ENCODE data around the gene PRR3. TPM values are rescaled to one million over a fixed set of nuclear protein-coding genes. Genes with fewer than 3 reads are reported as not detected.

PRR3 gene
- total and polyA plus RNA-seq, 2 of the 4 experiments (the other 2 are of a cell fraction), result 7.2 to 17.3 TPM

- intact Hi-C loops (cut with micrococcal nuclease), result no loop called here
- no peak for TF ChIP-seq BHLHE40 (IDR thresholded peaks at IDR 0.05; ENCODE audit: low read depth, low read length)
- TF ChIP-seq RCOR1 (IDR thresholded peaks at IDR 0.05; ENCODE audit: insufficient replicate concordance, low read length), result no peak
- TF ChIP-seq POLR2A (IDR thresholded peaks at IDR 0.05; ENCODE audit: low read depth, low read length), result no peak
- TF ChIP-seq CTCF (conservative IDR thresholded peaks at IDR 0.05; ENCODE audit: low read depth, low read length), result no peak
- no peak for TF ChIP-seq MXI1 (IDR thresholded peaks at IDR 0.05; ENCODE audit: borderline replicate concordance, low read depth, low read length)
- TF ChIP-seq CHD1 (IDR thresholded peaks at IDR 0.05; ENCODE audit: low read depth, low read length), result no peak
- no peak for TF ChIP-seq RFX5 (IDR thresholded peaks at IDR 0.05; ENCODE audit: low read depth, low read length)
- no peak for TF ChIP-seq CEBPB (IDR thresholded peaks at IDR 0.05; ENCODE audit: low read depth, low read length)
- no peak for TF ChIP-seq SMC3 (IDR thresholded peaks at IDR 0.05; ENCODE audit: low read depth, low read length)
- TF ChIP-seq RAD21 (IDR thresholded peaks at IDR 0.05; ENCODE audit: low read length), result no peak
- TF ChIP-seq MAFK (IDR thresholded peaks at IDR 0.05; ENCODE audit: low read depth, low read length), result no peak
- TF ChIP-seq ELK1 (IDR thresholded peaks at IDR 0.05; ENCODE audit: borderline replicate concordance, low read depth, low read length), result no peak
- TF ChIP-seq USF2 (IDR thresholded peaks at IDR 0.05; ENCODE audit: low read depth, low read length), result no peak
- no peak for TF ChIP-seq MAZ (IDR thresholded peaks at IDR 0.05; ENCODE audit: borderline replicate concordance, low read depth, low read length)
- TF ChIP-seq FOS (IDR thresholded peaks at IDR 0.05; ENCODE audit: low read depth, low read length), result no peak
These were observed 44.9 kb downstream of the PRR3 start for GRCh38 chr6:30601815-30602641.

More at GRCh38 chr6:30601815-30602641, 44.9 kb downstream of the PRR3 start:
- H4K20me1 ChIP-seq (ENCODE audit: insufficient read depth, low read length), result peaks cover 58% of the 10 kb centered on the region
- peaks cover 65% of the 10 kb centered on the region for H3K36me3 ChIP-seq (ENCODE audit: control insufficient read depth, insufficient read depth, low read length)
- H3K79me1 ChIP-seq (ENCODE audit: low read depth in 1 of 2, low read length in 2 of 2), result peaks cover 12 to 41% of the 10 kb centered on the region in 2 experiments; a peak in 3 of 4 replicates
- 89% methylated on average over 5 of the region's 39 CpGs; no CpG with 5 or more reads in 1 of the 2 experiments for WGBS, 2 experiments (ENCODE audit: extremely low coverage in 2 of 2, insufficient read length in 1 of 2)
- no peak overlapping the region for H2BK20ac ChIP-seq (ENCODE audit: low read depth, low read length)
- no peak overlapping the region for H3K56ac ChIP-seq (ENCODE audit: extremely low read depth, insufficient read depth, low read length)
- no peak overlapping the region for H3K4ac ChIP-seq (ENCODE audit: low read depth, low read length)
- H2AFZ ChIP-seq (replicated peaks; ENCODE audit: low read length, poor library complexity), result no peak overlapping the region
- no peak overlapping the region for H2BK5ac ChIP-seq (ENCODE audit: low read depth, low read length, poor library complexity, severe bottlenecking)
- no peak overlapping the region for H2BK15ac ChIP-seq (ENCODE audit: low read depth, low read length)
- no peaks in the 10 kb centered on the region for H3K27me3 ChIP-seq (ENCODE audit: control insufficient read depth, insufficient read depth, low read length)
- H3K9ac ChIP-seq (ENCODE audit: low read depth, low read length), result no peak overlapping the region
- no peak overlapping the region for H4K5ac ChIP-seq (ENCODE audit: low read depth, low read length)
- no peak overlapping the region for H4K8ac ChIP-seq (ENCODE audit: low read depth in 2 of 2, low read length in 2 of 2)
- in situ Hi-C loops (cut with MboI; ENCODE audit: low sequenced_read_pairs), result no loop called here
- no peak overlapping the region for H3K4me3 ChIP-seq (ENCODE audit: insufficient read depth, low read depth, low read length)
- no peak overlapping the region for H3K4me2 ChIP-seq (ENCODE audit: low read depth, low read length)
- H3K18ac ChIP-seq (ENCODE audit: low read depth, low read length), result no peak overlapping the region
- H2AK5ac ChIP-seq (ENCODE audit: low read depth, low read length), result no peak overlapping the region
- no TSS peak for BruUV-seq (replicated peaks)
- ATAC-seq (ENCODE audit: low read depth) (no peak), DNase-seq (no peak)
- H3K4me1 ChIP-seq (ENCODE audit: control insufficient read depth, insufficient read depth, low read length), result no peaks in the 10 kb centered on the region
- ChIA-PET POLR2A (ENCODE audit: unreplicated experiment) (interaction anchor here (2.2 kb wide), 1 partner anchor 13 kb away, joined by 8 read pairs; no protein-coding TSS in a partner anchor), CTCF (no interaction called here)
- no peak overlapping the region for H3K27ac ChIP-seq (ENCODE audit: insufficient read depth, low read length)
- no peak overlapping the region for H3K14ac ChIP-seq (replicated peaks; ENCODE audit: low read depth, low read length)
- H2BK120ac ChIP-seq (ENCODE audit: low read depth, low read length), result no peak overlapping the region
- H3K9me1 ChIP-seq (ENCODE audit: insufficient read depth, low read length), result 0 out of 2 replicates have a peak, but pooled peaks cover 5% of the 10 kb centered on the region
- H3K23ac ChIP-seq (ENCODE audit: low read depth, low read length), result no peak overlapping the region
- dilution Hi-C loops (cut with HindIII; ENCODE audit: low sequenced_read_pairs, unreplicated experiment), result no loop called here
- no peaks in the 10 kb centered on the region for H3K9me3 ChIP-seq (ENCODE audit: control insufficient read depth, insufficient read depth, low read length)
- H2AK9ac ChIP-seq (replicated peaks; ENCODE audit: low read depth, low read length, poor library complexity), result no peak overlapping the region
- no peak overlapping the region for H4K91ac ChIP-seq (ENCODE audit: insufficient read depth, low read depth, low read length)
